PC-9 (cell line): ENCODE data around the gene RHOBTB1. TPM values are rescaled to one million over a fixed set of nuclear protein-coding genes. Genes with fewer than 3 reads are reported as not detected.
"Not testable (repeated sequence)": the region's sequence is repeated elsewhere in the genome, so short reads cannot be mapped to it uniquely, and the experiment has no call there.

Source experiments
- BruUV-seq: library from RNA; stranded (reverse); fragments of 400-500 nt; replicated peaks from 2 replicates; lab custom pipeline; 2021; lab: Mats Ljungman, UMichigan
- CTCF ChIA-PET: fragments of 300-600 bp; sonication (Branson Sonifier 250); formaldehyde crosslinking; loops from one replicate; lab custom pipeline; 2022; ENCODE audit warnings: antibody characterized with exemption; lab: Charles Lee
- POLR2A ChIA-PET: fragments of 300-600 bp; sonication (Branson Sonifier 250); formaldehyde crosslinking; loops from one replicate; lab custom pipeline; 2022; ENCODE audit warnings: antibody characterized with exemption; ENCODE audit not compliant: unreplicated experiment; lab: Charles Lee
- DNase-seq, 2 experiments: peaks; one replicate each; pipeline versions ENCODE4 v3.0.0 to v3.0.0-alpha.2; 2015 to 2022; ENCODE audit warnings: mixed read lengths in 1 of 2
- H2AFZ ChIP-seq: fragments of 200-600 bp; sonication (generic); 2 replicates; pipeline ENCODE4 v1.8.1; 2017; ENCODE audit warnings: antibody characterized with exemption
- H3F3A ChIP-seq: fragments of 200-600 bp; sonication (generic); 2 replicates; pipeline ENCODE4 v1.8.1; 2017; ENCODE audit warnings: antibody characterized with exemption, mild to moderate bottlenecking, low read depth; ENCODE audit not compliant: insufficient read depth
- H3K27ac ChIP-seq: fragments of 200-600 bp; sonication (generic); 2 replicates; pipeline ENCODE4 v1.6.1; 2016; ENCODE audit warnings: mixed run types
- H3K27me3 ChIP-seq: fragments of 200-600 bp; sonication (generic); 2 replicates; pipeline ENCODE4 v1.6.1; 2016; ENCODE audit warnings: low read depth, mixed run types; ENCODE audit not compliant: insufficient read depth
- H3K36me3 ChIP-seq: fragments of 200-600 bp; sonication (generic); 2 replicates; pipeline ENCODE4 v1.6.1; 2016; ENCODE audit warnings: low read depth, mixed run types
- H3K4me1 ChIP-seq: fragments of 200-600 bp; sonication (generic); replicated peaks from 2 replicates; pipeline ENCODE4 v1.6.1; 2016; ENCODE audit warnings: mixed run types; ENCODE audit not compliant: insufficient read depth
- H3K4me2 ChIP-seq: fragments of 200-600 bp; sonication (generic); 2 replicates; pipeline ENCODE4 v1.6.1; 2017; ENCODE audit warnings: mixed run types
- H3K4me3 ChIP-seq: fragments of 200-600 bp; sonication (generic); 2 replicates; pipeline ENCODE4 v1.6.1; 2016; ENCODE audit warnings: mixed run types
- H3K79me2 ChIP-seq: fragments of 200-600 bp; sonication (generic); 2 replicates; pipeline ENCODE4 v1.6.1; 2017; ENCODE audit warnings: low read depth, mixed run types
- H3K9me2 ChIP-seq: fragments of 200-600 bp; sonication (generic); 2 replicates; pipeline ENCODE4 v1.8.1; 2017; ENCODE audit warnings: mild to moderate bottlenecking; ENCODE audit not compliant: insufficient read depth
- H3K9me3 ChIP-seq: fragments of 200-600 bp; sonication (generic); 2 replicates; pipeline ENCODE4 v1.8.1; 2016; ENCODE audit warnings: low read depth; ENCODE audit not compliant: insufficient read depth
- H4K20me1 ChIP-seq: fragments of 200-600 bp; sonication (generic); 2 replicates; pipeline ENCODE4 v1.8.1; 2017; ENCODE audit not compliant: insufficient read depth
- EZH2 ChIP-seq: fragments of 200-600 bp; sonication (generic); IDR thresholded peaks from 2 replicates; pipeline ENCODE4 v1.8.0; 2017; ENCODE audit warnings: antibody characterized with exemption, low read depth
- intact Hi-C: fragments of 100-400 bp; cut with micrococcal nuclease; formaldehyde crosslinking; loops from one replicate; pipeline ENCODE4 v1.10.0; 2022; ENCODE audit not compliant: unreplicated experiment
- total RNA-seq: library from RNA; stranded (reverse); gene quantifications from 2 replicates; pipeline ENCODE4 v1.2.3, GENCODE V29; 2021
- TF ChIP-seq, protein P1 (sequence below): fragments of 200-600 bp; sonication (generic); conservative IDR thresholded peaks from 2 replicates; pipeline ENCODE4 v1.6.1; 2017; ENCODE audit warnings: mixed run types, antibody characterized with exemption, mild to moderate bottlenecking, moderate library complexity

RHOBTB1 gene
- total RNA-seq, 1 experiment from 2014 or later, result 5.2 TPM

DNA sequence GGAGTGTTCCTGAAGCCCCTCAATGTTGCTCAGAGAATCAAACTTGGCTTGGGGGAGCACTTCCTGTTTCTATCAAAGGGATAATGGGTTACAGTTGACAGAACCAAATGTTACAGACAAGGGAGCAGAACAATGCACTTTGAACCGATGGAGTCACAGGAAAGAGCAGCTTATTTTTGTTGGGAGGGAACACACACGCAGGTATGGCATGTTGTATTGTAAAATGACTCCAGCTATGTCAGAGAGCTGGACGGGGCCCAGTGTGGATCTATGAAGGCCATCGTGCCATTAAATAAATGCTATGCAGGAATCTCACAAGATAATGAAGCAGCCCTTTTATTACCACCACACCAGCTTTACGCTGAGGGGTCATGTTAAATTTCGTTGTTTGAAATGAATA is 35.1 kb downstream of the RHOBTB1 start:
- ChIA-PET CTCF (no interaction called here), POLR2A (no interaction called here)
- Histone ChIP-seq H3K9me3 (no peaks in the 10 kb centered on the region), H3K4me3 (no peak overlapping the region), H3K4me2 (no peak overlapping the region), H3K79me2 (no peaks in the 10 kb centered on the region), H3K4me1 (no peaks in the 10 kb centered on the region), H3F3A (no peaks in the 10 kb centered on the region), H3K27me3 (no peaks in the 10 kb centered on the region), H3K9me2 (no peaks in the 10 kb centered on the region), H3K27ac (no peak overlapping the region), H3K36me3 (no peaks in the 10 kb centered on the region), H2AFZ (no peak overlapping the region), H4K20me1 (no peaks in the 10 kb centered on the region)
- BruUV-seq, result no TSS peak
- intact Hi-C loops, result no loop called here
- no peak for DNase-seq
- TF ChIP-seq, protein P1, sequence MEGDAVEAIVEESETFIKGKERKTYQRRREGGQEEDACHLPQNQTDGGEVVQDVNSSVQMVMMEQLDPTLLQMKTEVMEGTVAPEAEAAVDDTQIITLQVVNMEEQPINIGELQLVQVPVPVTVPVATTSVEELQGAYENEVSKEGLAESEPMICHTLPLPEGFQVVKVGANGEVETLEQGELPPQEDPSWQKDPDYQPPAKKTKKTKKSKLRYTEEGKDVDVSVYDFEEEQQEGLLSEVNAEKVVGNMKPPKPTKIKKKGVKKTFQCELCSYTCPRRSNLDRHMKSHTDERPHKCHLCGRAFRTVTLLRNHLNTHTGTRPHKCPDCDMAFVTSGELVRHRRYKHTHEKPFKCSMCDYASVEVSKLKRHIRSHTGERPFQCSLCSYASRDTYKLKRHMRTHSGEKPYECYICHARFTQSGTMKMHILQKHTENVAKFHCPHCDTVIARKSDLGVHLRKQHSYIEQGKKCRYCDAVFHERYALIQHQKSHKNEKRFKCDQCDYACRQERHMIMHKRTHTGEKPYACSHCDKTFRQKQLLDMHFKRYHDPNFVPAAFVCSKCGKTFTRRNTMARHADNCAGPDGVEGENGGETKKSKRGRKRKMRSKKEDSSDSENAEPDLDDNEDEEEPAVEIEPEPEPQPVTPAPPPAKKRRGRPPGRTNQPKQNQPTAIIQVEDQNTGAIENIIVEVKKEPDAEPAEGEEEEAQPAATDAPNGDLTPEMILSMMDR, result no peak
- TF ChIP-seq EZH2, result no peak

DNA sequence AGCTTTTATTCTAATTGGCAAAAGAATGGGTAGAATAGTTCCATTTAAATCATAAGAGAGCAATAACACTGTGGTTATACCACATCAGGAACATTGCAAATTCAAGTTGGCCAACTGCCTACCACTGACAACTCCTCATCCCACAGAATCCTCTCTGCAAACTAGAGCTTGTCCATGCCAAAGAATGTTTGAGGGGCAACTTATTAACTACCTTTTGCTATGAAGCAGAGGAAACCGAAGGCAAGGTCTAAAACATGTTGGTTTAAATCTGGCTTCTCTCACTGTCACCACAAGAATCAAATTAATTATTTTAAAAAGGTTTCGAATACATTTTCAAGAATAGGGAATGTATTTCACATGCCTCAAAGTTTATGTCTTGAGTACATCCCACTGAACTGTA is 36.0 kb downstream of the RHOBTB1 start:
- TF ChIP-seq, protein P1, result no peak
- TF ChIP-seq EZH2, result no peak
- Histone ChIP-seq H3F3A (no peaks in the 10 kb centered on the region), H3K4me1 (no peaks in the 10 kb centered on the region), H3K36me3 (no peaks in the 10 kb centered on the region), H3K4me2 (no peak overlapping the region), H3K4me3 (no peak overlapping the region), H3K27me3 (no peaks in the 10 kb centered on the region), H3K9me3 (no peaks in the 10 kb centered on the region), H3K9me2 (no peaks in the 10 kb centered on the region), H3K79me2 (no peaks in the 10 kb centered on the region), H3K27ac (no peak overlapping the region), H4K20me1 (no peaks in the 10 kb centered on the region), H2AFZ (no peak overlapping the region)
- intact Hi-C loops, result no loop called here
- no TSS peak for BruUV-seq
- DNase-seq, result no peak
- POLR2A ChIA-PET, result no interaction called here
- CTCF ChIA-PET, result no interaction called here

DNA sequence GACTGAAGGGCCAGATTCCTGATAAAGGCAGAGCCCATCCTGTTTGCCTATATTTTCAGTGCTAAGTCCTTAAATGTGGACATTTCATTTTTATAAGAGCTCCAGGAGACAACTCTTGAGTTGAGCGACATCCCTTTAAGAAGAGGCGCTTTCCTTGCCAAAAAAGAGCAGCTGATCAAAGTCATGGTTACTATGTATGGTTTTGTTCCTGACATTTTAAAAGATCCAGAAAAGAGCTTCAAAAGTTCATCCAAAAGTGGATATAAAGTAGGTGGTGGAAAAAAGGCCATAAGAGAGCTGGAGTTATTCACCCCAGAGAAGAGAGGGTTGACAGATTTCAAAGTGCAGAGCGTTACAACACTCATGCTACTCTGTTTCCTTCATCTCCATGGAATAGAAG is 36.7 kb downstream of the RHOBTB1 start:
- no peaks in the 10 kb centered on the region for H3K27me3 ChIP-seq
- no peaks in the 10 kb centered on the region for H3K9me2 ChIP-seq
- CTCF ChIA-PET, result no interaction called here
- H3K4me1 ChIP-seq, result no peaks in the 10 kb centered on the region
- no peaks in the 10 kb centered on the region for H3K9me3 ChIP-seq
- no peak for DNase-seq
- H2AFZ ChIP-seq, result no peak overlapping the region
- no peaks in the 10 kb centered on the region for H3F3A ChIP-seq
- TF ChIP-seq EZH2, result no peak
- TF ChIP-seq, protein P1, result no peak
- H3K36me3 ChIP-seq, result no peaks in the 10 kb centered on the region
- BruUV-seq, result no TSS peak
- POLR2A ChIA-PET, result no interaction called here
- no peaks in the 10 kb centered on the region for H4K20me1 ChIP-seq
- intact Hi-C loops, result no loop called here
- H3K27ac ChIP-seq, result no peak overlapping the region
- no peak overlapping the region for H3K4me3 ChIP-seq
- no peaks in the 10 kb centered on the region for H3K79me2 ChIP-seq
- H3K4me2 ChIP-seq, result no peak overlapping the region

DNA sequence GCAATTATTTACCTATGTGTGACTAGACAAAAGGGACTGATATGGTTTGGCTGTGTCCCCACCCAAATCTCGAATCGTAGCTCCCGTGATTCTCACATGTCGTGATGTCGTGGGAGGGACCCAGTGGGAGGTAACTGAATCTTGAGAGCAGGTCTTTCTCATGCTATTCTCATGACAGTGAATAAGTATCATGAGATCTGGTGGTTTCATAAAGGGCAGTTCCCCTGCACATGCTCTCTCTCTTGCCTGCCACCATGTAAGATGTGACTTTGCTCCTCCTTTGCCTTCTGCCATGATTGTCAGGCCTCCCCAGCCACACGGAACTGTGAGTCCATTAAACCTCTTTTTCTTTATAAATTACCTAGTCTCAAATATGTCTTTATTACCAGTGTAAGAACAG is 37.2 kb downstream of the RHOBTB1 start:
- CTCF ChIA-PET, H3K79me2 ChIP-seq, POLR2A ChIA-PET: not testable (repeated sequence)

More for the DNA sequence above, 37.2 kb downstream of the RHOBTB1 start:
- H3K4me2 ChIP-seq, H3K4me1 ChIP-seq, H3K27me3 ChIP-seq, H3K9me2 ChIP-seq, H3K4me3 ChIP-seq, H3K36me3 ChIP-seq, H3K27ac ChIP-seq, H2AFZ ChIP-seq, intact Hi-C loops, BruUV-seq, H4K20me1 ChIP-seq, H3F3A ChIP-seq, H3K9me3 ChIP-seq: not testable (repeated sequence)
- peak in 1 of 2 experiments; percentile 31 for DNase-seq
